ENCODE results near the gene SERPINE1.

SERPINE1 gene

GRCh38 chr7:101159696-101160674 lies 33.1 kb downstream of the SERPINE1 start (continued):
- peak; percentile 29; the same call in 1 of the 2 replicates for TF ChIP-seq HIC1 (tag by site-specific recombination; IDR thresholded peaks at IDR 0.05)
- TF ChIP-seq ZNF530 (tag by site-specific recombination; IDR thresholded peaks at IDR 0.05; ENCODE audit: low read depth) = no peak
- TF ChIP-seq ZBTB11 (tag by site-specific recombination; conservative IDR thresholded peaks at IDR 0.05; ENCODE audit: low read depth) = no peak
- TF ChIP-seq HOXD13 (CRISPR knock-in tag; IDR thresholded peaks at IDR 0.05; ENCODE audit: borderline replicate concordance) = no peak
- TF ChIP-seq ZFP41 (tag by site-specific recombination; IDR thresholded peaks at IDR 0.05; ENCODE audit: borderline replicate concordance) = no peak
- TF ChIP-seq SP3 (tag by site-specific recombination; IDR thresholded peaks at IDR 0.05) = no peak
- no peak for TF ChIP-seq WT1 (tag by site-specific recombination; IDR thresholded peaks at IDR 0.05)
- no peak for TF ChIP-seq ZNF274 (IDR thresholded peaks at IDR 0.05; ENCODE audit: low read length)
- TF ChIP-seq ZNF274 (tag by site-specific recombination; IDR thresholded peaks at IDR 0.05; ENCODE audit: borderline replicate concordance) = no peak
- TF ChIP-seq HOXC10 (CRISPR knock-in tag; IDR thresholded peaks at IDR 0.05) = no peak
- no peak; the same call in 1 of the 2 replicates for TF ChIP-seq ZBTB8A (tag by site-specific recombination; IDR thresholded peaks at IDR 0.05)
- TF ChIP-seq ZNF266 (tag by site-specific recombination; IDR thresholded peaks at IDR 0.05; ENCODE audit: low read depth) = no peak
- TF ChIP-seq ZNF302 (tag by site-specific recombination; IDR thresholded peaks at IDR 0.05; ENCODE audit: low read depth) = no peak
- no peak for TF ChIP-seq FEZF1 (tag by site-specific recombination; IDR thresholded peaks at IDR 0.05)
- no peak for TF ChIP-seq BCL11A (tag by site-specific recombination; IDR thresholded peaks at IDR 0.05; ENCODE audit: low read depth)
- peak; percentile 14; the same call in 1 of the 2 replicates for TF ChIP-seq ZNF629 (tag by site-specific recombination; IDR thresholded peaks at IDR 0.05)
- TF ChIP-seq ZNF26 (tag by site-specific recombination; IDR thresholded peaks at IDR 0.05) = no peak
- no peak for TF ChIP-seq KLF1 (tag by site-specific recombination; IDR thresholded peaks at IDR 0.05)
- 0 out of 2 replicates have a peak, but pooled peaks have one; percentile 24 for TF ChIP-seq ZNF747 (tag by site-specific recombination; IDR thresholded peaks at IDR 0.05)
- TF ChIP-seq ZNF621 (tag by site-specific recombination; IDR thresholded peaks at IDR 0.05) = no peak
- TF ChIP-seq YY1 (tag by site-specific recombination; IDR thresholded peaks at IDR 0.05) = no peak
- TF ChIP-seq ZBTB20 (tag by site-specific recombination; IDR thresholded peaks at IDR 0.05) = peak; percentile 60
- TF ChIP-seq ZNF501 (tag by site-specific recombination; IDR thresholded peaks at IDR 0.05) = no peak
- no peak for TF ChIP-seq ZNF426 (tag by site-specific recombination; IDR thresholded peaks at IDR 0.05)
- peak; percentile 77 for TF ChIP-seq EGR2 (tag by site-specific recombination; IDR thresholded peaks at IDR 0.05; ENCODE audit: low read depth)
- TF ChIP-seq ZNF473 (tag by site-specific recombination; IDR thresholded peaks at IDR 0.05) = 0 out of 2 replicates have a peak, but pooled peaks have one; percentile 35
- no peak for TF ChIP-seq MZF1 (tag by site-specific recombination; IDR thresholded peaks at IDR 0.05; ENCODE audit: borderline replicate concordance)
- peak; percentile 45; the same call in 1 of the 2 replicates for TF ChIP-seq SP7 (tag by site-specific recombination; IDR thresholded peaks at IDR 0.05)
- TF ChIP-seq ZNF596 (tag by site-specific recombination; IDR thresholded peaks at IDR 0.05) = no peak
- TF ChIP-seq ZNF600 (tag by site-specific recombination; IDR thresholded peaks at IDR 0.05) = peak; percentile 49; the same call in 1 of the 2 replicates
- TF ChIP-seq REPIN1 (tag by site-specific recombination; IDR thresholded peaks at IDR 0.05; ENCODE audit: low read depth) = no peak
- TF ChIP-seq ZFHX2 (tag by site-specific recombination; conservative IDR thresholded peaks at IDR 0.05) = peak; percentile 90
- TF ChIP-seq ZNF121 (tag by site-specific recombination; IDR thresholded peaks at IDR 0.05) = no peak
- TF ChIP-seq BCL11B (tag by site-specific recombination; IDR thresholded peaks at IDR 0.05; ENCODE audit: low read depth) = no peak
- TF ChIP-seq ZNF768 (tag by site-specific recombination; IDR thresholded peaks at IDR 0.05) = no peak

Data from HEK293 (cell line).